ENCODE results near the gene GNGT1. TPM values are rescaled to one million over a fixed set of nuclear protein-coding genes. Genes with fewer than 3 reads are reported as not detected.
A peak's percentile ranks its signal among the peaks of the same experiment; 100 is the strongest.

The GNGT1 gene
- total RNA-seq, 1 donor from 2014 or later = not detected

- Histone ChIP-seq H3K27ac (no peak within 1 kb of the TSS), H3K36me3 (no peaks in the 10 kb centered on the region), H3K27me3 (no peaks in the 10 kb centered on the region), H3K4me3 (peak within 1 kb of the TSS; percentile 43 to 52), H3K4me1 (peaks cover 11% of the 10 kb centered on the region), H3K9me3 (no peaks in the 10 kb centered on the region)
- intact Hi-C loops (cut with DNase I) = no loop called here
- no peak for DNase-seq (ENCODE audit: extremely low spot score in 2 of 2)
- TF ChIP-seq CTCF (IDR thresholded peaks at IDR 0.05) (no peak), POLR2A (IDR thresholded peaks at IDR 0.05) (no peak), POLR2AphosphoS5 (IDR thresholded peaks at IDR 0.05; ENCODE audit: insufficient read depth in 1 of 2, low read depth in 1 of 2) (no peak)
Measured at GRCh38 chr7:93890464-93891068, 15.8 kb upstream of the GNGT1 start, which contains the start of gene TFPI2. TFPI2 (minus strand) TSS chr7:93890753; CDS start chr7:93890678, 75 bp downstream.

- TF ChIP-seq CTCF (IDR thresholded peaks at IDR 0.05) (no peak), POLR2A (IDR thresholded peaks at IDR 0.05) (no peak), POLR2AphosphoS5 (IDR thresholded peaks at IDR 0.05; ENCODE audit: insufficient read depth in 1 of 2, low read depth in 1 of 2) (no peak)
- Histone ChIP-seq H3K4me3 (no peak overlapping the region), H3K27ac (no peak overlapping the region), H3K4me1 (peaks cover 11% of the 10 kb centered on the region), H3K36me3 (no peaks in the 10 kb centered on the region), H3K9me3 (no peaks in the 10 kb centered on the region), H3K27me3 (no peaks in the 10 kb centered on the region)
- no peak for DNase-seq (ENCODE audit: extremely low spot score in 2 of 2)
- intact Hi-C loops (cut with DNase I) = no loop called here
Measured at GRCh38 chr7:93894426-93894825, 11.9 kb upstream of the GNGT1 start.

DNA sequence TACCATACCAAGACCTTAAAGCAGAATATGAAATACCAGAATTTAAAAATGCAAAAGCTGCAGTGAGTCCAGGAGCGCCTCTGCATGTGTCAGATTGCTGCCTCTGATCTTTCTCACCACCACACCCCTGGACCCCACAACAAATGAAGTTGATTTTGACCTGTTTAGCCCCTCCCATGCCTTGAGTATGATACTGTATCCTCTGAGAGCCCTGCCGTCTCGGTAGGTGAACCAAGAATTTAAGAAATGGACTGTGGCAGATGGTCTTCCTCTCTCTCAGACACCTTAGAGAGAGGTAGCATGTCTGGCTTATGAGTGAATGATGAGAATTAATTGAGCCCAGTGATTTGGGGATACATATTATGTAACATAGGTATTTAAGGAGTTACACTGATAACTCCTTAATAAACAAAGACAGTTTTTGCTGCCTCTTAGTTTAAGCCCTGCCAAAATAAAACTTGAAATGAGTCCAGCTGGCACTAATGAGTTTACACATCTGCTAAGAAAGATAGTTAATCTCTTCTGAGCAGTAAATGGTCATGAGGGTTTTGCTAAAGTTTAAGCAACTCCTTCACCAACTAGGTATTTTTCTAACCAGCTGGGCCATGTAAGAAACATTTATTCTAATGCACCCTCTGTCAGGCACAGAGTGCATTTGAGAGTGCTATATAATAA lies 11.3 kb upstream of the GNGT1 start:
- H3K9me3 ChIP-seq = no peaks in the 10 kb centered on the region
- H3K4me1 ChIP-seq = peaks cover 8% of the 10 kb centered on the region
- intact Hi-C loops (cut with DNase I) = no loop called here
- H3K27me3 ChIP-seq = no peaks in the 10 kb centered on the region
- no peak overlapping the region for H3K4me3 ChIP-seq
- no peak for DNase-seq (ENCODE audit: extremely low spot score in 2 of 2)
- no peak overlapping the region for H3K27ac ChIP-seq
- H3K36me3 ChIP-seq = no peaks in the 10 kb centered on the region
- TF ChIP-seq POLR2AphosphoS5 (IDR thresholded peaks at IDR 0.05; ENCODE audit: insufficient read depth in 1 of 2, low read depth in 1 of 2) (no peak), CTCF (IDR thresholded peaks at IDR 0.05) (no peak), POLR2A (IDR thresholded peaks at IDR 0.05) (no peak)

GRCh38 chr7:93895859-93896600 lies 10.3 kb upstream of the GNGT1 start:
- no peaks in the 10 kb centered on the region for H3K4me1 ChIP-seq
- no peak for TF ChIP-seq POLR2A (IDR thresholded peaks at IDR 0.05)
- TF ChIP-seq POLR2AphosphoS5 (IDR thresholded peaks at IDR 0.05; ENCODE audit: insufficient read depth in 1 of 2, low read depth in 1 of 2) = no peak
- intact Hi-C loops (cut with DNase I) = no loop called here
- no peak overlapping the region for H3K27ac ChIP-seq
- no peaks in the 10 kb centered on the region for H3K36me3 ChIP-seq
- H3K4me3 ChIP-seq = no peak overlapping the region
- H3K27me3 ChIP-seq = no peaks in the 10 kb centered on the region
- H3K9me3 ChIP-seq = no peaks in the 10 kb centered on the region
- DNase-seq (ENCODE audit: extremely low spot score in 2 of 2) = no peak

GRCh38 chr7:93897680-93898079 lies 8.7 kb upstream of the GNGT1 start:
- intact Hi-C loops (cut with DNase I) = no loop called here

More at GRCh38 chr7:93897680-93898079, 8.7 kb upstream of the GNGT1 start:
- H3K4me3 ChIP-seq = no peak overlapping the region
- no peaks in the 10 kb centered on the region for H3K27me3 ChIP-seq
- no peak overlapping the region for H3K27ac ChIP-seq
- no peaks in the 10 kb centered on the region for H3K9me3 ChIP-seq
- TF ChIP-seq POLR2AphosphoS5 (IDR thresholded peaks at IDR 0.05; ENCODE audit: insufficient read depth in 1 of 2, low read depth in 1 of 2) (no peak), POLR2A (IDR thresholded peaks at IDR 0.05) (no peak), CTCF (IDR thresholded peaks at IDR 0.05) (no peak)
- no peaks in the 10 kb centered on the region for H3K4me1 ChIP-seq
- DNase-seq (ENCODE audit: extremely low spot score in 2 of 2) = no peak
- H3K36me3 ChIP-seq = no peaks in the 10 kb centered on the region
